OCI-LY1 (cell line): ENCODE data around the gene ZNF770.

Source experiments
- H2AFZ ChIP-seq: fragments of 200-600 bp; sonication (generic), shearing (Covaris generic); 2 replicates; pipeline ENCODE4 v1.6.0; 2014; ENCODE audit warnings: antibody characterized with exemption, mild to moderate bottlenecking, low read length
- H3F3A ChIP-seq: fragments of 200-600 bp; sonication (generic), shearing (Covaris generic); 2 replicates; pipeline ENCODE4 v1.6.0; 2014; ENCODE audit warnings: mild to moderate bottlenecking, antibody characterized with exemption, low read length, moderate library complexity; ENCODE audit not compliant: insufficient read depth
- H3K27ac ChIP-seq: fragments of 200-600 bp; sonication (generic); 2 replicates; pipeline ENCODE4 v1.5.1; 2014; ENCODE audit warnings: low read length, mixed run types, mild to moderate bottlenecking, low read depth; ENCODE audit not compliant: poor library complexity, severe bottlenecking
- H3K27me3 ChIP-seq: fragments of 200-600 bp; sonication (generic); 2 replicates; pipeline ENCODE4 v1.6.0; 2014; ENCODE audit warnings: antibody characterized with exemption, mild to moderate bottlenecking, low read length, moderate library complexity; ENCODE audit not compliant: insufficient read depth
- H3K36me3 ChIP-seq: fragments of 200-600 bp; sonication (generic); 2 replicates; pipeline ENCODE4 v1.6.1; 2014; ENCODE audit warnings: mild to moderate bottlenecking, antibody characterized with exemption, low read length, moderate library complexity, mixed read lengths; ENCODE audit not compliant: insufficient read depth
- H3K4me1 ChIP-seq: fragments of 200-600 bp; sonication (generic); 2 replicates; pipeline ENCODE4 v1.5.1; 2014; ENCODE audit warnings: mild to moderate bottlenecking, low read length, moderate library complexity; ENCODE audit not compliant: insufficient read depth, severe bottlenecking
- H3K4me2 ChIP-seq: fragments of 200-600 bp; sonication (generic), shearing (Covaris generic); 2 replicates; pipeline ENCODE4 v1.6.1; 2014; ENCODE audit warnings: low read length
- H3K4me3 ChIP-seq: fragments of 200-600 bp; sonication (generic); 2 replicates; pipeline ENCODE4 v1.5.1; 2014; ENCODE audit warnings: low read length, low read depth, mild to moderate bottlenecking, mixed read lengths; ENCODE audit not compliant: poor library complexity, severe bottlenecking
- H3K79me2 ChIP-seq: fragments of 200-600 bp; shearing (Covaris generic); 2 replicates; pipeline ENCODE4 v1.6.1; 2016; ENCODE audit warnings: mixed run types, low read length, mixed read lengths; ENCODE audit not compliant: insufficient read depth
- H3K9ac ChIP-seq: fragments of 200-600 bp; sonication (generic), shearing (Covaris generic); 2 replicates; pipeline ENCODE4 v1.6.1; 2014; ENCODE audit warnings: mild to moderate bottlenecking, low read length, mixed read lengths
- H3K9me2 ChIP-seq: fragments of 200-600 bp; sonication (generic), shearing (Covaris generic); 2 replicates; pipeline ENCODE4 v1.6.1; 2014; ENCODE audit warnings: low read depth, mild to moderate bottlenecking, low read length, mixed read lengths
- H3K9me3 ChIP-seq: fragments of 200-600 bp; shearing (Covaris generic); 2 replicates; pipeline ENCODE4 v1.6.1; 2014; ENCODE audit warnings: low read length, mixed read lengths
- H4K20me1 ChIP-seq: fragments of 200-600 bp; sonication (generic), shearing (Covaris generic); 2 replicates; pipeline ENCODE4 v1.6.0; 2016; ENCODE audit warnings: mild to moderate bottlenecking, low read length; ENCODE audit not compliant: insufficient read depth
- CTCF ChIP-seq: fragments of 200-600 bp; sonication (generic), shearing (Covaris generic); IDR thresholded peaks from 2 replicates; pipeline ENCODE4 v1.5.1; 2017; ENCODE audit warnings: mild to moderate bottlenecking, antibody characterized with exemption, low read length, moderate library complexity, mixed read lengths
- EZH2 ChIP-seq: fragments of 200-600 bp; sonication (generic), shearing (Covaris generic); IDR thresholded peaks from 2 replicates; pipeline ENCODE4 v1.8.0; 2017; ENCODE audit warnings: borderline replicate concordance, mixed run types, mild to moderate bottlenecking, antibody characterized with exemption, low read length, moderate library complexity, mixed read lengths

The ZNF770 gene

DNA sequence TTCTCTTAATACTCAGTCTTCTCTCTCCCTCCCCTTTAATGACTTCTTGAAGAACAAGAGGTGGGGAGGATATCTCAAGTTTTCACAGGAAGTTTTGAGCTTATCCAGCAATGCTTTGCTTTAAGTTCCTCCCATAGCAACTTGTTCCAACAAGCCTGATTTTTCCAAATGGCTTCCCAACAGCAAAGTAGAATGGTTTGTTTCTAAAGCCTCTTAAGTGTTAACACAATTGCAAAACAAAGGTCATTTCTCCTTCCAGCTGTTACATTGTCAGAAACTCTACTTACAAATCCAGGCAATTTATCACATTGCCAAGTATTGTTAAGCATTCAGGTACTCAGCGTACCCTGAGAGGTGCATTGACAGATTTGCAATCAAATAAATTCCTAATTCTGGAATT lies 6.8 kb upstream of the ZNF770 start:
- Histone ChIP-seq H3K4me3 (no peak overlapping the region), H3K9me3 (no peaks in the 10 kb centered on the region), H4K20me1 (no peaks in the 10 kb centered on the region), H3K79me2 (no peaks in the 10 kb centered on the region), H3K27me3 (no peaks in the 10 kb centered on the region; the same call in 1 of the 2 replicates), H3K9me2 (no peaks in the 10 kb centered on the region), H2AFZ (no peak overlapping the region), H3K4me2 (no peak overlapping the region), H3K4me1 (no peaks in the 10 kb centered on the region), H3K9ac (no peak overlapping the region), H3K36me3 (no peaks in the 10 kb centered on the region), H3F3A (no peaks in the 10 kb centered on the region), H3K27ac (no peak overlapping the region)
- TF ChIP-seq EZH2 (no peak), CTCF (no peak)

- no peaks in the 10 kb centered on the region for H3F3A ChIP-seq
- no peak overlapping the region for H3K4me2 ChIP-seq
- H3K9me2 ChIP-seq = no peaks in the 10 kb centered on the region
- H3K9ac ChIP-seq = no peak overlapping the region
- H3K4me1 ChIP-seq = peaks cover 5% of the 10 kb centered on the region
- no peak overlapping the region for H3K27ac ChIP-seq
- H3K9me3 ChIP-seq = no peaks in the 10 kb centered on the region
- H4K20me1 ChIP-seq = no peaks in the 10 kb centered on the region
- no peak overlapping the region for H3K4me3 ChIP-seq
- H2AFZ ChIP-seq = no peak overlapping the region
- H3K79me2 ChIP-seq = no peaks in the 10 kb centered on the region
- no peaks in the 10 kb centered on the region; the same call in 1 of the 2 replicates for H3K27me3 ChIP-seq
- TF ChIP-seq EZH2 (no peak), CTCF (no peak)
- H3K36me3 ChIP-seq = no peaks in the 10 kb centered on the region
These were observed 5.8 kb upstream of the ZNF770 start for GRCh38 chr15:34993877-34994276.

DNA sequence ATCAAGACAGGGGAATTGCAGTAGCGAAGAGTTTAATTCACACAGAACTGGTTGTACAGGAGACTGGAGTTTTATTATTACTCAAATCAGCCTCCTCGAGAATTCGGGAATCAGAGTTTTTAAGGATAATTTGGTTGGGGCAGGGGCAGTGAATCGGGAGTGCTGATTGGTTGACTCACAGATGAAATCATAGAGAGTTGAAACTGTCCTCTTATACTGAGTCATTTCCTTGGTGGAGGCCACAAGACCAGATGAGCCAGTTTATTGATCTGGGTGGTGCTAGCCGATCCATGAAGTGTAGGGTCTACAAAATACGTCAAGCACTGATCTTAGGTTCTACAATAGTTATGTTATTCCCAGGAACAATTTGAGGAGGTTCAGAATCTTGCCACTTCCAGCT lies 5.3 kb upstream of the ZNF770 start:
- TF ChIP-seq CTCF (no peak), EZH2 (no peak)
- no peaks in the 10 kb centered on the region for H3K9me2 ChIP-seq
- no peak overlapping the region for H3K27ac ChIP-seq
- no peaks in the 10 kb centered on the region for H3K9me3 ChIP-seq
- H3K4me1 ChIP-seq = peaks cover 9% of the 10 kb centered on the region
- H3K4me2 ChIP-seq = no peak overlapping the region
- no peak overlapping the region for H2AFZ ChIP-seq
- H3K79me2 ChIP-seq = no peaks in the 10 kb centered on the region
- no peak overlapping the region for H3K9ac ChIP-seq
- H3F3A ChIP-seq = no peaks in the 10 kb centered on the region
- H3K4me3 ChIP-seq = no peak overlapping the region
- H4K20me1 ChIP-seq = no peaks in the 10 kb centered on the region
- H3K27me3 ChIP-seq = no peaks in the 10 kb centered on the region; the same call in 1 of the 2 replicates
- H3K36me3 ChIP-seq = no peaks in the 10 kb centered on the region
